Loucy (cell line): ENCODE results near the gene EEPD1.
"Not testable (repeated sequence)": the region's sequence is repeated elsewhere in the genome, so short reads cannot be mapped to it uniquely, and the experiment has no call there.

ENCODE experiments used
- EZH2phosphoT487 ChIP-seq: fragments of 200-600 bp; IDR thresholded peaks from 2 replicates; pipeline ENCODE4 v1.6.1; 2018; ENCODE audit warnings: antibody characterized with exemption, mild to moderate bottlenecking, moderate library complexity, borderline replicate concordance
- TF ChIP-seq, protein P1 (sequence below): fragments of 200-600 bp; sonication (generic); conservative IDR thresholded peaks from 2 replicates; pipeline ENCODE4 v1.5.1; 2014; ENCODE audit warnings: mild to moderate bottlenecking, antibody characterized with exemption, low read length

DNA sequence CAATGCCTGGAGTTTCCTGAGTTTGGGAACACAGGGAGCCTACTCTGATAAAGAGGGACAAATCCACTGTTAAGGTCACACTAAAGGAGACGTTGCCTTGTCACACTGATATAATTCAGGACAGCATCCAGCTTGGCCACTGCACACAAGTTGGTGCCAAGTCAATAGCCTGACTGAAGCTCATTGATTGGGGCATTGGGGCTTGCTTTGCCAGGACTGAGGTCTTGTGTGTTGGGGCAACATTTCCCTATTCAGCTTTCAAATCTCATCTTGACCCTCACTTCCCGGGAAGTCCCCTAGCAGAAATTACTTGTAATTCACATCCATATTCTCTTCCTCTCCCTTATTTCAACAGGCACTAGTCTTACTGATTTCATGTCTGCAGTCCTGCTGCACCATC, 3.8 kb upstream of the EEPD1 start:
- TF ChIP-seq, protein P1, sequence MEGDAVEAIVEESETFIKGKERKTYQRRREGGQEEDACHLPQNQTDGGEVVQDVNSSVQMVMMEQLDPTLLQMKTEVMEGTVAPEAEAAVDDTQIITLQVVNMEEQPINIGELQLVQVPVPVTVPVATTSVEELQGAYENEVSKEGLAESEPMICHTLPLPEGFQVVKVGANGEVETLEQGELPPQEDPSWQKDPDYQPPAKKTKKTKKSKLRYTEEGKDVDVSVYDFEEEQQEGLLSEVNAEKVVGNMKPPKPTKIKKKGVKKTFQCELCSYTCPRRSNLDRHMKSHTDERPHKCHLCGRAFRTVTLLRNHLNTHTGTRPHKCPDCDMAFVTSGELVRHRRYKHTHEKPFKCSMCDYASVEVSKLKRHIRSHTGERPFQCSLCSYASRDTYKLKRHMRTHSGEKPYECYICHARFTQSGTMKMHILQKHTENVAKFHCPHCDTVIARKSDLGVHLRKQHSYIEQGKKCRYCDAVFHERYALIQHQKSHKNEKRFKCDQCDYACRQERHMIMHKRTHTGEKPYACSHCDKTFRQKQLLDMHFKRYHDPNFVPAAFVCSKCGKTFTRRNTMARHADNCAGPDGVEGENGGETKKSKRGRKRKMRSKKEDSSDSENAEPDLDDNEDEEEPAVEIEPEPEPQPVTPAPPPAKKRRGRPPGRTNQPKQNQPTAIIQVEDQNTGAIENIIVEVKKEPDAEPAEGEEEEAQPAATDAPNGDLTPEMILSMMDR, result not testable (repeated sequence)
- not testable (repeated sequence) for TF ChIP-seq EZH2phosphoT487
